Nephron progenitor cell (in vitro differentiated cells): ENCODE measurements around the gene NCBP1.

ENCODE experiments used
- DNase-seq: peaks from one replicate; pipeline ENCODE4 v3.0.0; 2021
- H3K27ac Mint-ChIP-seq: 2 replicates; pipeline ENCODE4 v1.8.0; 2021; ENCODE audit warnings: mild to moderate bottlenecking, moderate library complexity, mixed read lengths
- H3K27me3 Mint-ChIP-seq: 2 replicates; pipeline ENCODE4 v1.8.0; 2021; ENCODE audit warnings: mild to moderate bottlenecking, low read depth, mixed read lengths; ENCODE audit not compliant: poor library complexity
- H3K36me3 Mint-ChIP-seq: 2 replicates; pipeline ENCODE4 v1.8.0; 2021; ENCODE audit warnings: low read depth, mixed read lengths
- H3K4me1 Mint-ChIP-seq: 2 replicates; pipeline ENCODE4 v1.8.0; 2021; ENCODE audit warnings: mixed read lengths
- H3K4me3 Mint-ChIP-seq: 2 replicates; pipeline ENCODE4 v1.8.0; 2021; ENCODE audit warnings: mild to moderate bottlenecking, moderate library complexity, mixed read lengths
- H3K9me3 Mint-ChIP-seq: 2 replicates; pipeline ENCODE4 v1.8.0; 2021; ENCODE audit warnings: mild to moderate bottlenecking, moderate library complexity, mixed read lengths
- CTCF ChIP-seq: fragments of 200-600 bp; sonication (generic); IDR thresholded peaks from 2 replicates; pipeline ENCODE4 v1.5.0; 2021; ENCODE audit warnings: antibody characterized with exemption

The NCBP1 gene

GRCh38 chr9:97660847-97661246, 27.2 kb downstream of the NCBP1 start:
- Mint-ChIP-seq H3K4me3 (no peak overlapping the region), H3K36me3 (peaks cover 72% of the 10 kb centered on the region)

GRCh38 chr9:97665742-97666141, 32.1 kb downstream of the NCBP1 start:
- Mint-ChIP-seq H3K4me3 (no peak overlapping the region), H3K27ac (no peak overlapping the region), H3K27me3 (peaks cover 4% of the 10 kb centered on the region), H3K36me3 (peaks cover 63% of the 10 kb centered on the region), H3K4me1 (no peaks in the 10 kb centered on the region), H3K9me3 (no peaks in the 10 kb centered on the region)
- DNase-seq = no peak
- TF ChIP-seq CTCF = no peak

More at GRCh38 chr9:97660847-97661246, 27.2 kb downstream of the NCBP1 start:
- TF ChIP-seq CTCF = no peak
- DNase-seq = no peak
- H3K27ac Mint-ChIP-seq = no peak overlapping the region
- peaks cover 4% of the 10 kb centered on the region for H3K27me3 Mint-ChIP-seq
- H3K9me3 Mint-ChIP-seq = no peaks in the 10 kb centered on the region
- H3K4me1 Mint-ChIP-seq = no peaks in the 10 kb centered on the region

- no peak for TF ChIP-seq CTCF
- Mint-ChIP-seq H3K9me3 (no peaks in the 10 kb centered on the region), H3K27me3 (peaks cover 4% of the 10 kb centered on the region), H3K4me1 (no peaks in the 10 kb centered on the region), H3K4me3 (no peak overlapping the region), H3K36me3 (peaks cover 64% of the 10 kb centered on the region), H3K27ac (no peak overlapping the region)
- no peak for DNase-seq
Observed at GRCh38 chr9:97666907-97667686, 33.5 kb downstream of the NCBP1 start.

- H3K36me3 Mint-ChIP-seq = peaks cover 54% of the 10 kb centered on the region
- TF ChIP-seq CTCF = no peak
- peaks cover 4% of the 10 kb centered on the region for H3K27me3 Mint-ChIP-seq
Observed at GRCh38 chr9:97668485-97668884, 34.9 kb downstream of the NCBP1 start.

GRCh38 chr9:97670586-97670985, 37.0 kb downstream of the NCBP1 start:
- H3K4me3 Mint-ChIP-seq = no peak overlapping the region
- DNase-seq = no peak
- peaks cover 60% of the 10 kb centered on the region for H3K36me3 Mint-ChIP-seq
- H3K9me3 Mint-ChIP-seq = no peaks in the 10 kb centered on the region
- no peaks in the 10 kb centered on the region for H3K4me1 Mint-ChIP-seq
- H3K27ac Mint-ChIP-seq = peak overlapping the region; percentile 9
- no peak for TF ChIP-seq CTCF
- H3K27me3 Mint-ChIP-seq = no peaks in the 10 kb centered on the region

More at GRCh38 chr9:97668485-97668884, 34.9 kb downstream of the NCBP1 start:
- no peak for DNase-seq
- H3K27ac Mint-ChIP-seq = no peak overlapping the region
- no peaks in the 10 kb centered on the region for H3K9me3 Mint-ChIP-seq
- no peaks in the 10 kb centered on the region for H3K4me1 Mint-ChIP-seq
- H3K4me3 Mint-ChIP-seq = no peak overlapping the region

GRCh38 chr9:97672403-97672802, 38.8 kb downstream of the NCBP1 start:
- Mint-ChIP-seq H3K27ac (no peak overlapping the region), H3K4me3 (no peak overlapping the region), H3K9me3 (no peaks in the 10 kb centered on the region), H3K4me1 (no peaks in the 10 kb centered on the region), H3K27me3 (no peaks in the 10 kb centered on the region), H3K36me3 (peaks cover 53% of the 10 kb centered on the region)
- no peak for DNase-seq
- TF ChIP-seq CTCF = no peak
